Raji (cell line): ENCODE data around the gene NPTX2.

Source experiments
- POLR2A ChIP-seq: IDR thresholded peaks from 2 replicates; pipeline ENCODE4 v1.6.1; 2011; ENCODE audit warnings: low read depth, low read length, control low read depth; ENCODE audit not compliant: insufficient read depth

NPTX2 gene

GRCh38 chr7:98662289-98662688, 45.2 kb downstream of the NPTX2 start:
- TF ChIP-seq POLR2A, result no peak

GRCh38 chr7:98664882-98665281, 47.8 kb downstream of the NPTX2 start:
- no peak for TF ChIP-seq POLR2A

- TF ChIP-seq POLR2A, result no peak
Measured at GRCh38 chr7:98668255-98668654, 51.2 kb downstream of the NPTX2 start.

- no peak for TF ChIP-seq POLR2A
Measured at GRCh38 chr7:98669329-98670000, 52.4 kb downstream of the NPTX2 start.

GRCh38 chr7:98670186-98670585, 53.1 kb downstream of the NPTX2 start:
- no peak for TF ChIP-seq POLR2A

- TF ChIP-seq POLR2A, result no peak
Measured at GRCh38 chr7:98671733-98672331, 54.7 kb downstream of the NPTX2 start.

- no peak for TF ChIP-seq POLR2A
Measured at GRCh38 chr7:98674461-98674860, 57.4 kb downstream of the NPTX2 start.

- no peak for TF ChIP-seq POLR2A
Measured at GRCh38 chr7:98674881-98675280, 57.8 kb downstream of the NPTX2 start.

- TF ChIP-seq POLR2A, result no peak
Measured at GRCh38 chr7:98678215-98678614, 61.1 kb downstream of the NPTX2 start.
